ENCODE measurements around the gene HCN1. TPM values are rescaled to one million over a fixed set of nuclear protein-coding genes. Genes with fewer than 3 reads are reported as not detected.

HCN1 gene
- total and polyA plus RNA-seq, 3 donors from 2014 or later: 0.20 to 1.7 (median 1.4) TPM

GRCh38 chr5:45639040-45639439 lies 57.1 kb downstream of the HCN1 start:
- H3K36me3 ChIP-seq (ENCODE audit: low read depth, missing control alignments): no peaks in the 10 kb centered on the region
- H3K27ac ChIP-seq: no peak overlapping the region
- WGBS, 2 donors: 56 to 57% methylated on average over 2 of the region's 2 CpGs
- H3K9me3 ChIP-seq: no peaks in the 10 kb centered on the region
- TF ChIP-seq, protein P1, sequence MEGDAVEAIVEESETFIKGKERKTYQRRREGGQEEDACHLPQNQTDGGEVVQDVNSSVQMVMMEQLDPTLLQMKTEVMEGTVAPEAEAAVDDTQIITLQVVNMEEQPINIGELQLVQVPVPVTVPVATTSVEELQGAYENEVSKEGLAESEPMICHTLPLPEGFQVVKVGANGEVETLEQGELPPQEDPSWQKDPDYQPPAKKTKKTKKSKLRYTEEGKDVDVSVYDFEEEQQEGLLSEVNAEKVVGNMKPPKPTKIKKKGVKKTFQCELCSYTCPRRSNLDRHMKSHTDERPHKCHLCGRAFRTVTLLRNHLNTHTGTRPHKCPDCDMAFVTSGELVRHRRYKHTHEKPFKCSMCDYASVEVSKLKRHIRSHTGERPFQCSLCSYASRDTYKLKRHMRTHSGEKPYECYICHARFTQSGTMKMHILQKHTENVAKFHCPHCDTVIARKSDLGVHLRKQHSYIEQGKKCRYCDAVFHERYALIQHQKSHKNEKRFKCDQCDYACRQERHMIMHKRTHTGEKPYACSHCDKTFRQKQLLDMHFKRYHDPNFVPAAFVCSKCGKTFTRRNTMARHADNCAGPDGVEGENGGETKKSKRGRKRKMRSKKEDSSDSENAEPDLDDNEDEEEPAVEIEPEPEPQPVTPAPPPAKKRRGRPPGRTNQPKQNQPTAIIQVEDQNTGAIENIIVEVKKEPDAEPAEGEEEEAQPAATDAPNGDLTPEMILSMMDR (IDR thresholded peaks at IDR 0.05): peak in 1 of 3 experiments; percentile 22
- TF ChIP-seq POLR2A (IDR thresholded peaks at IDR 0.05): no peak
- H3K4me1 ChIP-seq: no peaks in the 10 kb centered on the region
- intact Hi-C loops (cut with DNase I; ENCODE audit: low total_unique reads): no loop called here
- no peak overlapping the region for H3K4me3 ChIP-seq
- no peak for DNase-seq
- no peaks in the 10 kb centered on the region for H3K27me3 ChIP-seq

DNA sequence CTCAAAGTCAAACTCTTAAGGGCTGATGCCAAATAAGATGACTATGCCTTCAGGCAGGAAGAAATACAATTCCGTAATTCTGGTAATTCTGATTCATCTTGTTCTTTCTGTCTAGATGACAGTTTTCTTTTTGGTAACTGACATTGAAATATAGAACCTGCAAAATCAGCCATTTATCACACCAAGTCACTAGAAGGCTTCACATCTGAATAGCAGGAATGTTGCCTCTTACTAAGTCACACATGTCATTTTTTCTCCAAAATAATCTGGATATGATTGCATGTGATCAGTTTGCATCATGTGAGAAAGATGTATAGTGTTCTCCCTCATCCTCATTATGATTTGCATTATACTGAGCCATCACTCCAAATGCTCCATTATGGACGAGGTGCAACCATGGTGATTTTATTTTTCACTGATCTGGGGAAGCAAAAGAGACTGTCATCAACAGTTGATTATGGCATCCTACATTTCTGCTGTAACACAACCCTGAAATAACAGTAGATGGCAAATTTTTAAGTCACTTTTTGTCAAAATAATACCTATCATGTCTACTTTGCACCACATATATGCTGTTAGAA lies 69.0 kb downstream of the HCN1 start:
- 70 to 87% methylated on average over 2 of the region's 2 CpGs for WGBS, 2 donors
- Histone ChIP-seq H3K9me3 (no peaks in the 10 kb centered on the region), H3K4me1 (no peaks in the 10 kb centered on the region), H3K27me3 (no peaks in the 10 kb centered on the region), H3K4me3 (no peak overlapping the region), H3K27ac (no peak overlapping the region), H3K36me3 (ENCODE audit: low read depth, missing control alignments) (no peaks in the 10 kb centered on the region)
- intact Hi-C loops (cut with DNase I; ENCODE audit: low total_unique reads): no loop called here
- DNase-seq: no peak
- TF ChIP-seq, protein P1 (IDR thresholded peaks at IDR 0.05): no peak
- no peak for TF ChIP-seq POLR2A (IDR thresholded peaks at IDR 0.05)

DNA sequence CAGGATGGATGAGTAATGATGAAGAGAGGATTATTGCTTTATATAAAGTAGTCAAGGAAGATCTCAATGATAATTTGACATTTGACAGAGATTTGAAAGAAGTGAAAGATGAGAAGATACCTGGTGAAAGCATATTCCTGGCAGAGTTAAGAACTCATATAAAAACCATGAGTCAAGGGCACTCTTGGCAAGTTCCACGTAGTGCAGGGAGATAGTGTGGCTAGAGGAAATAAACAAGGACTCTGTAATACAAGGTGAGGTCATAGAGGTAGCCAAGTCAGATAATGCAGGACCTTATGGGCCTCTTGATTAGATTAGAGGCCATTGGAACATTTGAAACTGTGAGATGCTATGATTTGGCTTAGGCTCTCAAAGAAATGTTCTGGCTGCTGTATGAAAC lies 72.3 kb downstream of the HCN1 start:
- DNase-seq: no peak
- 41 to 44% methylated on average over 1 of the region's 1 CpG for WGBS, 2 donors
- no peak for TF ChIP-seq POLR2A (IDR thresholded peaks at IDR 0.05)
- TF ChIP-seq, protein P1 (IDR thresholded peaks at IDR 0.05): no peak

DNA sequence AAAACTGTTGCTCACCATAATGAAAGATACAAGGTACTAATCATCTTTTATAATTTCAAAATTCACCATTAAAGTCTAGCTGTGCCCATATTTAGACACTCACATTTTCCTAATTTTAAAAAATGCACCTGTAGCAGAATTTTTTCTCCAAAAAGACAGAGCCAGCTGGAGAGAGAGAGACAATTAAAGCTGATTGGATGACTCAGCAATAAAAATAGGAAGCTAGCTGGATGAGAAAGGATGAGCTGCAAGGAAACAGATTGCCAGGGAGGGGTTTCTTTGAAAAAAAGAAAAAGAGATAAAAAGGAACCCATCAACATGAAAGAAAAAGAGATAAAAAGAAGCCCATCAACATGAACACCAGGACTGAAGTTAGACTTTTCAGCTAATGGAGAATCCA lies 73.8 kb downstream of the HCN1 start:
- H3K9me3 ChIP-seq: no peaks in the 10 kb centered on the region
- no peak for DNase-seq
- no peaks in the 10 kb centered on the region for H3K4me1 ChIP-seq
- H3K4me3 ChIP-seq: no peak overlapping the region
- TF ChIP-seq POLR2A (IDR thresholded peaks at IDR 0.05): no peak
- TF ChIP-seq, protein P1 (IDR thresholded peaks at IDR 0.05): no peak
- H3K27ac ChIP-seq: no peak overlapping the region
- no peaks in the 10 kb centered on the region for H3K36me3 ChIP-seq (ENCODE audit: low read depth, missing control alignments)
- no peaks in the 10 kb centered on the region for H3K27me3 ChIP-seq
- intact Hi-C loops (cut with DNase I; ENCODE audit: low total_unique reads): no loop called here

More for the DNA sequence above, 72.3 kb downstream of the HCN1 start:
- no peak overlapping the region for H3K4me3 ChIP-seq
- intact Hi-C loops (cut with DNase I; ENCODE audit: low total_unique reads): no loop called here
- H3K27ac ChIP-seq: no peak overlapping the region
- no peaks in the 10 kb centered on the region for H3K9me3 ChIP-seq
- no peaks in the 10 kb centered on the region for H3K27me3 ChIP-seq
- H3K4me1 ChIP-seq: no peaks in the 10 kb centered on the region
- H3K36me3 ChIP-seq (ENCODE audit: low read depth, missing control alignments): no peaks in the 10 kb centered on the region

- H3K4me1 ChIP-seq: no peaks in the 10 kb centered on the region
- no peaks in the 10 kb centered on the region for H3K36me3 ChIP-seq (ENCODE audit: low read depth, missing control alignments)
- H3K27ac ChIP-seq: no peak overlapping the region
- H3K9me3 ChIP-seq: no peaks in the 10 kb centered on the region
- no peak overlapping the region for H3K4me3 ChIP-seq
- DNase-seq: no peak
- H3K27me3 ChIP-seq: no peaks in the 10 kb centered on the region
- intact Hi-C loops (cut with DNase I; ENCODE audit: low total_unique reads): no loop called here
- WGBS, 2 donors: 61 to 74% methylated on average over 3 of the region's 3 CpGs
- TF ChIP-seq, protein P1 (IDR thresholded peaks at IDR 0.05): no peak
- no peak for TF ChIP-seq POLR2A (IDR thresholded peaks at IDR 0.05)
Measured at GRCh38 chr5:45617859-45618416, 78.2 kb downstream of the HCN1 start.
